Astrocyte (in vitro differentiated cells and primary cell): ENCODE results near the gene FRY. TPM values are rescaled to one million over a fixed set of nuclear protein-coding genes. Genes with fewer than 3 reads are reported as not detected.

Source experiments
- DNase-seq: peaks from one replicate; pipeline ENCODE4 v3.0.0-alpha.2; 2010; ENCODE audit warnings: low read depth
- FAIRE-seq: peaks from 2 replicates; lab custom pipeline; 2011; peaks lifted over from hg19 to GRCh38; lab: Jason Lieb, UNC
- H2AFZ ChIP-seq: 2 replicates; pipeline ENCODE4 v1.6.0; 2012; ENCODE audit warnings: low read depth, low read length, inconsistent platforms
- H3K27ac ChIP-seq: 2 replicates; pipeline ENCODE4 v1.5.1; 2011; ENCODE audit warnings: low read depth, low read length, inconsistent platforms
- H3K27me3 ChIP-seq: 2 replicates; pipeline ENCODE4 v1.6.0; 2011; ENCODE audit warnings: low read length, inconsistent platforms; ENCODE audit not compliant: insufficient read depth
- H3K36me3 ChIP-seq: 2 replicates; pipeline ENCODE4 v1.5.1; 2011; ENCODE audit warnings: low read length, inconsistent platforms; ENCODE audit not compliant: insufficient read depth
- H3K4me1 ChIP-seq: 2 replicates; pipeline ENCODE4 v1.5.1; 2011; ENCODE audit warnings: low read length, inconsistent platforms; ENCODE audit not compliant: insufficient read depth
- H3K4me2 ChIP-seq: 2 replicates; pipeline ENCODE4 v1.6.0; 2012; ENCODE audit warnings: low read length, inconsistent platforms
- H3K4me3 ChIP-seq: 2 replicates; pipeline ENCODE4 v1.5.1; 2011; ENCODE audit warnings: low read depth, mild to moderate bottlenecking, low read length, inconsistent platforms; ENCODE audit not compliant: insufficient read depth
- H3K79me2 ChIP-seq: 2 replicates; pipeline ENCODE4 v1.6.0; 2012; ENCODE audit warnings: mild to moderate bottlenecking, low read length, inconsistent platforms; ENCODE audit not compliant: insufficient read depth
- H3K9ac ChIP-seq: 2 replicates; pipeline ENCODE4 v1.6.0; 2012; ENCODE audit warnings: mild to moderate bottlenecking, low read length, inconsistent platforms
- H3K9me3 ChIP-seq: 2 replicates; pipeline ENCODE4 v1.5.1; 2012; ENCODE audit warnings: low read depth, mild to moderate bottlenecking, low read length, inconsistent platforms; ENCODE audit not compliant: insufficient read depth
- H4K20me1 ChIP-seq: 2 replicates; pipeline ENCODE4 v1.6.0; 2012; ENCODE audit warnings: low read length, inconsistent platforms; ENCODE audit not compliant: insufficient read depth
- H3K27ac Mint-ChIP-seq: one replicate; pipeline ENCODE4 v1.8.0; 2021; ENCODE audit warnings: mild to moderate bottlenecking, mixed read lengths; ENCODE audit not compliant: unreplicated experiment
- H3K27me3 Mint-ChIP-seq: one replicate; pipeline ENCODE4 v1.8.0; 2021; ENCODE audit warnings: low read depth, mixed read lengths; ENCODE audit not compliant: unreplicated experiment
- H3K36me3 Mint-ChIP-seq: one replicate; pipeline ENCODE4 v1.8.0; 2021; ENCODE audit warnings: low read depth, mixed read lengths; ENCODE audit not compliant: unreplicated experiment
- H3K4me1 Mint-ChIP-seq: one replicate; pipeline ENCODE4 v1.8.0; 2021; ENCODE audit warnings: low read depth, mixed read lengths; ENCODE audit not compliant: unreplicated experiment
- H3K4me3 Mint-ChIP-seq: one replicate; pipeline ENCODE4 v1.8.0; 2021; ENCODE audit warnings: mild to moderate bottlenecking, moderate library complexity, mixed read lengths; ENCODE audit not compliant: unreplicated experiment
- H3K9me3 Mint-ChIP-seq: one replicate; pipeline ENCODE4 v1.8.0; 2021; ENCODE audit warnings: mild to moderate bottlenecking, mixed read lengths; ENCODE audit not compliant: unreplicated experiment
- EZH2 ChIP-seq: IDR thresholded peaks from 2 replicates; pipeline ENCODE4 v1.6.1; 2012; ENCODE audit warnings: mild to moderate bottlenecking, low read length, inconsistent platforms; ENCODE audit not compliant: insufficient read depth
- total RNA-seq: library from RNA; stranded (reverse); gene quantifications from 2 replicates; pipeline ENCODE4 v1.2.1, GENCODE V29; 2021
- TF ChIP-seq, protein P1 (sequence below): IDR thresholded peaks from 2 replicates; pipeline ENCODE4 v1.5.1; 2011; ENCODE audit warnings: low read depth, mild to moderate bottlenecking, inconsistent platforms, low read length, moderate library complexity; ENCODE audit not compliant: insufficient read depth

FRY gene
- total RNA-seq, 1 donor from 2014 or later = 4.6 TPM

DNA sequence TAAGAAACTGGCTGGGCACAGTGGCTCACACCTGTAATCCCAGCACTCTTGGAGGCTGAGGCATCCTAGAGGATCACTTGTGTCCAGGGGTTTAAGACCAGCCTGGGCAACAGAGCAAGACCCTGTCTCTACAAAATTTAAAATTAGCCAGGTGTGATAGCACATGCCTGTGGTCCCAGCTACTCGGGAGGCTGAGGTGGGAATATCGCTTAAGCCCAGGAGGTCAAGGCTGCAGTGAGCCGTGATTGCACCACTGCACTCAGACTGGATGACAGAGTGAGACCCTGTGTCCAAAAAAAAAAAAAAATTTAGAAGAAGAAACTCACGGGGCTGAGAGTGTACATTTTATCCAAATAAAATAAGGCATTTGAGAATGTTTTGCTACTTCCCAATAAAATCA is 224.7 kb downstream of the FRY start:
- Histone ChIP-seq H3K4me3 (no peak overlapping the region), H3K36me3 (no peaks in the 10 kb centered on the region), H3K9ac (no peak overlapping the region), H2AFZ (no peak overlapping the region), H3K27me3 (no peaks in the 10 kb centered on the region), H3K27ac (no peak overlapping the region), H4K20me1 (no peaks in the 10 kb centered on the region), H3K4me1 (peaks cover 6% of the 10 kb centered on the region), H3K79me2 (no peaks in the 10 kb centered on the region), H3K9me3 (no peaks in the 10 kb centered on the region), H3K4me2 (no peak overlapping the region)
- TF ChIP-seq, protein P1, sequence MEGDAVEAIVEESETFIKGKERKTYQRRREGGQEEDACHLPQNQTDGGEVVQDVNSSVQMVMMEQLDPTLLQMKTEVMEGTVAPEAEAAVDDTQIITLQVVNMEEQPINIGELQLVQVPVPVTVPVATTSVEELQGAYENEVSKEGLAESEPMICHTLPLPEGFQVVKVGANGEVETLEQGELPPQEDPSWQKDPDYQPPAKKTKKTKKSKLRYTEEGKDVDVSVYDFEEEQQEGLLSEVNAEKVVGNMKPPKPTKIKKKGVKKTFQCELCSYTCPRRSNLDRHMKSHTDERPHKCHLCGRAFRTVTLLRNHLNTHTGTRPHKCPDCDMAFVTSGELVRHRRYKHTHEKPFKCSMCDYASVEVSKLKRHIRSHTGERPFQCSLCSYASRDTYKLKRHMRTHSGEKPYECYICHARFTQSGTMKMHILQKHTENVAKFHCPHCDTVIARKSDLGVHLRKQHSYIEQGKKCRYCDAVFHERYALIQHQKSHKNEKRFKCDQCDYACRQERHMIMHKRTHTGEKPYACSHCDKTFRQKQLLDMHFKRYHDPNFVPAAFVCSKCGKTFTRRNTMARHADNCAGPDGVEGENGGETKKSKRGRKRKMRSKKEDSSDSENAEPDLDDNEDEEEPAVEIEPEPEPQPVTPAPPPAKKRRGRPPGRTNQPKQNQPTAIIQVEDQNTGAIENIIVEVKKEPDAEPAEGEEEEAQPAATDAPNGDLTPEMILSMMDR = no peak
- TF ChIP-seq EZH2 = no peak
- Mint-ChIP-seq H3K4me1 (peaks cover 5% of the 10 kb centered on the region), H3K27ac (no peak overlapping the region), H3K4me3 (no peak overlapping the region), H3K9me3 (no peaks in the 10 kb centered on the region), H3K27me3 (no peaks in the 10 kb centered on the region), H3K36me3 (no peaks in the 10 kb centered on the region)
- FAIRE-seq (no peak), DNase-seq (no peak)

DNA sequence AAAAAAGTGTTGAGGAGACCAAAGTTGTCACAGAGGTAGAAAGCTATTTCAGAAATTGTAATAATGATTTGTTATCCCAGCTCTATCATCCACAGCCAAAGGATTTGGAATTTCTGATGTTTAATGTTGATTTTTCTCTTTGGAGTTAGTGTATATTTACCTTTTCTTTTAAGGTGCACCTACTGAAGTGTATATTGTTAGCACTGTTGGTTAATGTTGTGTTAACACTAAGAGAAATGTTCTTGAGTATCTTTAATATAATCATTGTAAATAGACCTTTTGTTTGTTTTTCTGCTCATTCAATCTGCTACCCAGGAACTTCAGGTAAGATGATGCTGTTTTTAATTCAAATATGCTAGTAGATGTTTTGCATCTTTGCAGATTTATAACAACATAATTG is 226.1 kb downstream of the FRY start:
- Mint-ChIP-seq H3K4me3 (no peak overlapping the region), H3K27ac (no peak overlapping the region), H3K4me1 (peaks cover 19% of the 10 kb centered on the region), H3K9me3 (no peaks in the 10 kb centered on the region), H3K27me3 (no peaks in the 10 kb centered on the region), H3K36me3 (no peaks in the 10 kb centered on the region)
- no peaks in the 10 kb centered on the region for H3K79me2 ChIP-seq
- no peak overlapping the region for H3K9ac ChIP-seq
- no peak for TF ChIP-seq EZH2
- TF ChIP-seq, protein P1 = no peak
- peaks cover 13% of the 10 kb centered on the region for H3K4me1 ChIP-seq
- no peak for FAIRE-seq
- H3K27me3 ChIP-seq = no peaks in the 10 kb centered on the region
- H3K36me3 ChIP-seq = no peaks in the 10 kb centered on the region
- H4K20me1 ChIP-seq = no peaks in the 10 kb centered on the region
- no peak overlapping the region for H2AFZ ChIP-seq
- H3K27ac ChIP-seq = no peak overlapping the region
- H3K4me3 ChIP-seq = no peak overlapping the region
- no peak overlapping the region for H3K4me2 ChIP-seq
- H3K9me3 ChIP-seq = no peaks in the 10 kb centered on the region
- DNase-seq = no peak

DNA sequence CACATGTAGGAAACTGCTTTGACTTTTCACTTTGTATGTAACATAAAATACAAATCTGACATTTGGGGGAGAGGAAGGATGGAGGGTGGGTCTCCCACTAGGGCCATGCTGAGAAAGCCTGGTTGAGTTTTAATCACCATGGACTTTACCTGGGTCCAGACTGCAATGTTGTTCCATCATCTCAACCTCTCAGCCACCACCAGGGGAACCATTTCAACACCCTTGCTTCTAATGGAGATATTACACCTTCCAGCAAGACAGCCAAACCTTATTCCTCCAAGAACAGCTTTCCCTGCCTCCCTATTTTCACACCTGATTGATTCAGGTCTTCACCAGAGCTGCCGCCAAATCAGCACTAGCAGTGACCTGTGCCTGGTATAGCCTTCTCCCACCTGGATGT is 227.5 kb downstream of the FRY start:
- TF ChIP-seq EZH2 = no peak
- TF ChIP-seq, protein P1 = peak; percentile 2
- Histone ChIP-seq H3K9ac (no peak overlapping the region), H3K79me2 (no peaks in the 10 kb centered on the region), H3K4me3 (no peak overlapping the region), H3K36me3 (no peaks in the 10 kb centered on the region), H3K4me2 (no peak overlapping the region), H4K20me1 (no peaks in the 10 kb centered on the region), H2AFZ (no peak overlapping the region), H3K27ac (no peak overlapping the region), H3K27me3 (no peaks in the 10 kb centered on the region), H3K9me3 (no peaks in the 10 kb centered on the region), H3K4me1 (peaks cover 13% of the 10 kb centered on the region)
- peaks cover 20% of the 10 kb centered on the region for H3K4me1 Mint-ChIP-seq
- no peak overlapping the region for H3K27ac Mint-ChIP-seq
- DNase-seq = no peak
- no peaks in the 10 kb centered on the region for H3K27me3 Mint-ChIP-seq
- no peaks in the 10 kb centered on the region for H3K36me3 Mint-ChIP-seq
- H3K4me3 Mint-ChIP-seq = no peak overlapping the region
- no peak for FAIRE-seq
- H3K9me3 Mint-ChIP-seq = no peaks in the 10 kb centered on the region
